Measurements from ENCODE around the gene SUMO2. TPM values are rescaled to one million over a fixed set of nuclear protein-coding genes. Genes with fewer than 3 reads are reported as not detected.
"Not testable (repeated sequence)": the region's sequence is repeated elsewhere in the genome, so short reads cannot be mapped to it uniquely, and the experiment has no call there.

The SUMO2 gene
- total RNA-seq, 1 donor from 2014 or later: 657 TPM

- Mint-ChIP-seq H3K36me3 (ENCODE audit: low read depth, unreplicated experiment) (peaks cover 24% of the 10 kb centered on the region), H3K9me3 (ENCODE audit: unreplicated experiment) (no peaks in the 10 kb centered on the region), H3K4me1 (ENCODE audit: unreplicated experiment) (peaks cover 4% of the 10 kb centered on the region), H3K27me3 (ENCODE audit: unreplicated experiment) (peaks cover 2% of the 10 kb centered on the region), H3K27ac (ENCODE audit: unreplicated experiment) (no peak overlapping the region), H3K4me3 (ENCODE audit: unreplicated experiment) (no peak overlapping the region)
- no peak for DNase-seq (ENCODE audit: low spot score)
- TF ChIP-seq CTCF (IDR thresholded peaks at IDR 0.05; ENCODE audit: unreplicated experiment): no peak
Observed at GRCh38 chr17:75146592-75146991, 36.2 kb downstream of the SUMO2 start.

GRCh38 chr17:75144816-75145512, 37.8 kb downstream of the SUMO2 start:
- no peak for TF ChIP-seq CTCF (IDR thresholded peaks at IDR 0.05; ENCODE audit: unreplicated experiment)
- Mint-ChIP-seq H3K27ac (ENCODE audit: unreplicated experiment) (no peak overlapping the region), H3K4me1 (ENCODE audit: unreplicated experiment) (peaks cover 3% of the 10 kb centered on the region), H3K4me3 (ENCODE audit: unreplicated experiment) (no peak overlapping the region), H3K27me3 (ENCODE audit: unreplicated experiment) (peaks cover 2% of the 10 kb centered on the region), H3K9me3 (ENCODE audit: unreplicated experiment) (no peaks in the 10 kb centered on the region), H3K36me3 (ENCODE audit: low read depth, unreplicated experiment) (peaks cover 28% of the 10 kb centered on the region)
- DNase-seq (ENCODE audit: low spot score): no peak

GRCh38 chr17:75142236-75142971, 40.4 kb downstream of the SUMO2 start:
- Mint-ChIP-seq H3K4me3 (ENCODE audit: unreplicated experiment) (no peak overlapping the region), H3K4me1 (ENCODE audit: unreplicated experiment) (no peaks in the 10 kb centered on the region), H3K27me3 (ENCODE audit: unreplicated experiment) (no peaks in the 10 kb centered on the region), H3K36me3 (ENCODE audit: low read depth, unreplicated experiment) (peaks cover 19% of the 10 kb centered on the region), H3K27ac (ENCODE audit: unreplicated experiment) (no peak overlapping the region), H3K9me3 (ENCODE audit: unreplicated experiment) (no peaks in the 10 kb centered on the region)
- no peak for TF ChIP-seq CTCF (IDR thresholded peaks at IDR 0.05; ENCODE audit: unreplicated experiment)
- no peak for DNase-seq (ENCODE audit: low spot score)

GRCh38 chr17:75138519-75138918, 44.2 kb downstream of the SUMO2 start:
- H3K4me3 Mint-ChIP-seq (ENCODE audit: unreplicated experiment): no peak overlapping the region
- no peak overlapping the region for H3K27ac Mint-ChIP-seq (ENCODE audit: unreplicated experiment)
- peaks cover 14% of the 10 kb centered on the region for H3K36me3 Mint-ChIP-seq (ENCODE audit: low read depth, unreplicated experiment)
- peaks cover 1% of the 10 kb centered on the region for H3K27me3 Mint-ChIP-seq (ENCODE audit: unreplicated experiment)
- TF ChIP-seq CTCF (IDR thresholded peaks at IDR 0.05; ENCODE audit: unreplicated experiment): no peak
- H3K4me1 Mint-ChIP-seq (ENCODE audit: unreplicated experiment): no peaks in the 10 kb centered on the region
- H3K9me3 Mint-ChIP-seq (ENCODE audit: unreplicated experiment): no peaks in the 10 kb centered on the region
- no peak for DNase-seq (ENCODE audit: low spot score)

GRCh38 chr17:75137762-75138161, 45.0 kb downstream of the SUMO2 start:
- H3K4me1 Mint-ChIP-seq (ENCODE audit: unreplicated experiment); H3K27ac Mint-ChIP-seq (ENCODE audit: unreplicated experiment); H3K4me3 Mint-ChIP-seq (ENCODE audit: unreplicated experiment); H3K27me3 Mint-ChIP-seq (ENCODE audit: unreplicated experiment); H3K9me3 Mint-ChIP-seq (ENCODE audit: unreplicated experiment); DNase-seq (ENCODE audit: low spot score): not testable (repeated sequence)
- peaks cover 14% of the 10 kb centered on the region for H3K36me3 Mint-ChIP-seq (ENCODE audit: low read depth, unreplicated experiment)

Measured in endothelial cell (in vitro differentiated cells).